Large intestine (tissue), 3 donors: Measurements from ENCODE around the gene ELOVL2. TPM values are rescaled to one million over a fixed set of nuclear protein-coding genes. Genes with fewer than 3 reads are reported as not detected.

Experiments
- DNase-seq, 2 donors: peaks; one replicate each; pipeline versions ENCODE4 v3.0.0 to v3.0.0-alpha.2; 2013
- H3K27ac ChIP-seq: one replicate; pipeline ENCODE4 v1.5.1; 2013; ENCODE audit warnings: low read length
- H3K27me3 ChIP-seq: 2 replicates; pipeline ENCODE4 v1.6.1; 2013; ENCODE audit warnings: low read length; ENCODE audit not compliant: control insufficient read depth, insufficient read depth
- H3K36me3 ChIP-seq: 2 replicates; pipeline ENCODE4 v1.6.1; 2013; ENCODE audit warnings: low read length; ENCODE audit not compliant: control insufficient read depth, insufficient read depth
- H3K4me1 ChIP-seq: one replicate; pipeline ENCODE4 v1.6.1; 2013; ENCODE audit warnings: low read length; ENCODE audit not compliant: control insufficient read depth, insufficient read depth
- H3K4me3 ChIP-seq: one replicate; pipeline ENCODE4 v1.5.1; 2013; ENCODE audit warnings: low read length
- H3K9me3 ChIP-seq: one replicate; pipeline ENCODE4 v1.6.1; 2013; ENCODE audit warnings: mild to moderate bottlenecking, low read depth, low read length, moderate library complexity; ENCODE audit not compliant: control insufficient read depth
- WGBS: methylation state at CpG from one replicate; pipeline ENCODE4 v1.1.5; 2013; ENCODE audit warnings: low lambda C conversion rate; ENCODE audit not compliant: insufficient coverage; 5-methylcytosine and 5-hydroxymethylcytosine counted together
- polyA plus RNA-seq: library from polyadenylated mRNA; unstranded; fragments of 120-200 nt; gene quantifications from one replicate; pipeline ENCODE4 v1.2.1, GENCODE V29; 2013

Gene ELOVL2
- polyA plus RNA-seq, 1 donor: 6.7 TPM

- no CpG with 5 or more reads among the region's 1 CpG for WGBS
- Histone ChIP-seq H3K4me3 (no peak overlapping the region), H3K9me3 (no peaks in the 10 kb centered on the region), H3K4me1 (no peaks in the 10 kb centered on the region), H3K27ac (no peak overlapping the region), H3K27me3 (no peaks in the 10 kb centered on the region), H3K36me3 (no peaks in the 10 kb centered on the region)
- DNase-seq: no peak
Observed at GRCh38 chr6:10964684-10965083, 79.4 kb downstream of the ELOVL2 start.

- WGBS: no CpG with 5 or more reads among the region's 2 CpGs
- no peak overlapping the region for H3K27ac ChIP-seq
- no peaks in the 10 kb centered on the region for H3K9me3 ChIP-seq
- no peak overlapping the region for H3K4me3 ChIP-seq
- no peaks in the 10 kb centered on the region for H3K36me3 ChIP-seq
- no peaks in the 10 kb centered on the region for H3K27me3 ChIP-seq
- no peaks in the 10 kb centered on the region for H3K4me1 ChIP-seq
- DNase-seq: no peak
Observed at GRCh38 chr6:10963113-10963512, 81.0 kb downstream of the ELOVL2 start.

- WGBS: no CpG with 5 or more reads among the region's 1 CpG
- Histone ChIP-seq H3K4me3 (no peak overlapping the region), H3K36me3 (no peaks in the 10 kb centered on the region), H3K4me1 (no peaks in the 10 kb centered on the region), H3K9me3 (no peaks in the 10 kb centered on the region), H3K27me3 (no peaks in the 10 kb centered on the region), H3K27ac (no peak overlapping the region)
- DNase-seq: no peak
Observed at GRCh38 chr6:10962673-10963072, 81.4 kb downstream of the ELOVL2 start.

- no peak for DNase-seq
- Histone ChIP-seq H3K36me3 (no peaks in the 10 kb centered on the region), H3K27me3 (no peaks in the 10 kb centered on the region), H3K9me3 (no peaks in the 10 kb centered on the region), H3K27ac (no peak overlapping the region), H3K4me3 (no peak overlapping the region), H3K4me1 (no peaks in the 10 kb centered on the region)
- WGBS: no CpG with 5 or more reads among the region's 3 CpGs
Observed at GRCh38 chr6:10961837-10962236, 82.3 kb downstream of the ELOVL2 start.

GRCh38 chr6:10960171-10960570 is 83.9 kb downstream of the ELOVL2 start:
- no peak for DNase-seq
- no peaks in the 10 kb centered on the region for H3K4me1 ChIP-seq
- no peak overlapping the region for H3K4me3 ChIP-seq
- H3K9me3 ChIP-seq: no peaks in the 10 kb centered on the region
- H3K27ac ChIP-seq: no peak overlapping the region
- WGBS: no CpG with 5 or more reads among the region's 2 CpGs
- no peaks in the 10 kb centered on the region for H3K27me3 ChIP-seq
- H3K36me3 ChIP-seq: no peaks in the 10 kb centered on the region

- Histone ChIP-seq H3K4me3 (no peak overlapping the region), H3K27me3 (no peaks in the 10 kb centered on the region), H3K27ac (no peak overlapping the region), H3K36me3 (no peaks in the 10 kb centered on the region), H3K9me3 (no peaks in the 10 kb centered on the region), H3K4me1 (no peaks in the 10 kb centered on the region)
- no CpG with 5 or more reads among the region's 6 CpGs for WGBS
- no peak for DNase-seq
Observed at GRCh38 chr6:10957414-10957886, 86.7 kb downstream of the ELOVL2 start.

GRCh38 chr6:10956776-10957175 is 87.3 kb downstream of the ELOVL2 start:
- DNase-seq: no peak
- no peak overlapping the region for H3K4me3 ChIP-seq
- H3K27me3 ChIP-seq: no peaks in the 10 kb centered on the region
- no peak overlapping the region for H3K27ac ChIP-seq
- no peaks in the 10 kb centered on the region for H3K4me1 ChIP-seq
- H3K9me3 ChIP-seq: no peaks in the 10 kb centered on the region
- H3K36me3 ChIP-seq: no peaks in the 10 kb centered on the region

- DNase-seq: peak; percentile 54 to 67
- 20% methylated on average over 1 of the region's 15 CpGs for WGBS
- no peaks in the 10 kb centered on the region for H3K4me1 ChIP-seq
- no peaks in the 10 kb centered on the region for H3K9me3 ChIP-seq
- no peak overlapping the region for H3K4me3 ChIP-seq
- H3K27ac ChIP-seq: no peak overlapping the region
- no peaks in the 10 kb centered on the region for H3K36me3 ChIP-seq
- H3K27me3 ChIP-seq: no peaks in the 10 kb centered on the region
Observed at GRCh38 chr6:10954590-10955010, 89.5 kb downstream of the ELOVL2 start.

- peak; percentile 6 to 26 for DNase-seq
- H3K4me1 ChIP-seq: no peaks in the 10 kb centered on the region
- H3K4me3 ChIP-seq: no peak overlapping the region
- no peaks in the 10 kb centered on the region for H3K9me3 ChIP-seq
- no peaks in the 10 kb centered on the region for H3K36me3 ChIP-seq
- WGBS: 40% methylated on average over 1 of the region's 6 CpGs
- no peaks in the 10 kb centered on the region for H3K27me3 ChIP-seq
- no peak overlapping the region for H3K27ac ChIP-seq
Observed at GRCh38 chr6:10951675-10952282, 92.3 kb downstream of the ELOVL2 start.

GRCh38 chr6:10949579-10950490 is 94.3 kb downstream of the ELOVL2 start:
- H3K27ac ChIP-seq: no peak overlapping the region
- H3K9me3 ChIP-seq: no peaks in the 10 kb centered on the region
- 96% methylated on average over 6 of the region's 6 CpGs for WGBS
- no peaks in the 10 kb centered on the region for H3K36me3 ChIP-seq
- no peak overlapping the region for H3K4me3 ChIP-seq
- no peaks in the 10 kb centered on the region for H3K27me3 ChIP-seq
- H3K4me1 ChIP-seq: no peaks in the 10 kb centered on the region
- no peak for DNase-seq
